Mesodermal cell (in vitro differentiated cells): ENCODE measurements around the gene CPA3. TPM values are rescaled to one million over a fixed set of nuclear protein-coding genes. Genes with fewer than 3 reads are reported as not detected.

Experiments
- H3K27ac ChIP-seq: 2 replicates; pipeline ENCODE4 v1.7.0; 2013; ENCODE audit warnings: mild to moderate bottlenecking, low read depth, low read length, moderate library complexity; ENCODE audit not compliant: severe bottlenecking
- H3K36me3 ChIP-seq: 2 replicates; pipeline ENCODE4 v1.7.1; 2013; ENCODE audit warnings: mild to moderate bottlenecking, low read length, moderate library complexity; ENCODE audit not compliant: control insufficient read depth, insufficient read depth
- H3K4me1 ChIP-seq: one replicate; pipeline ENCODE4 v1.7.1; 2013; ENCODE audit warnings: mild to moderate bottlenecking, low read length; ENCODE audit not compliant: insufficient read depth, control insufficient read depth, poor library complexity, severe bottlenecking
- H3K4me3 ChIP-seq: 2 replicates; pipeline ENCODE4 v1.7.0; 2013; ENCODE audit warnings: low read length, control low read depth, mild to moderate bottlenecking; ENCODE audit not compliant: insufficient read depth, poor library complexity, severe bottlenecking; ENCODE audit errors: extremely low read depth
- H3K9me3 ChIP-seq: 2 replicates; pipeline ENCODE4 v1.7.1; 2013; ENCODE audit warnings: mild to moderate bottlenecking, low read length, moderate library complexity; ENCODE audit not compliant: control insufficient read depth
- WGBS, 2 experiments: methylation state at CpG; one replicate each; pipeline ENCODE4 v1.1.5; 2013; ENCODE audit warnings: missing lambda C conversion rate in 2 of 2; ENCODE audit not compliant: insufficient coverage in 2 of 2; 5-methylcytosine and 5-hydroxymethylcytosine counted together
- polyA plus RNA-seq, 2 experiments: library from polyadenylated mRNA; stranded (reverse); fragments of 50-300 nt; gene quantifications; one replicate each; pipeline ENCODE4 v1.2.3, GENCODE V29; 2013

Gene CPA3
- polyA plus RNA-seq (2013, experiment 1 of 2): not detected
- not detected for polyA plus RNA-seq (2013, experiment 2 of 2)

GRCh38 chr3:148865049-148865448 lies at the start of gene CPA3:
TSS of gene CPA3 (plus strand) at chr3:148865296. CDS start at chr3:148865308, 12 bp downstream.
- Histone ChIP-seq H3K27ac (no peak within 1 kb of the TSS), H3K9me3 (no peaks in the 10 kb centered on the region), H3K4me1 (no peaks in the 10 kb centered on the region), H3K36me3 (no peaks in the 10 kb centered on the region), H3K4me3 (no peak within 1 kb of the TSS)
- 100% methylated on average over 1 of the region's 1 CpG; no CpG with 5 or more reads in 1 of the 2 experiments for WGBS, 2 experiments

DNA sequence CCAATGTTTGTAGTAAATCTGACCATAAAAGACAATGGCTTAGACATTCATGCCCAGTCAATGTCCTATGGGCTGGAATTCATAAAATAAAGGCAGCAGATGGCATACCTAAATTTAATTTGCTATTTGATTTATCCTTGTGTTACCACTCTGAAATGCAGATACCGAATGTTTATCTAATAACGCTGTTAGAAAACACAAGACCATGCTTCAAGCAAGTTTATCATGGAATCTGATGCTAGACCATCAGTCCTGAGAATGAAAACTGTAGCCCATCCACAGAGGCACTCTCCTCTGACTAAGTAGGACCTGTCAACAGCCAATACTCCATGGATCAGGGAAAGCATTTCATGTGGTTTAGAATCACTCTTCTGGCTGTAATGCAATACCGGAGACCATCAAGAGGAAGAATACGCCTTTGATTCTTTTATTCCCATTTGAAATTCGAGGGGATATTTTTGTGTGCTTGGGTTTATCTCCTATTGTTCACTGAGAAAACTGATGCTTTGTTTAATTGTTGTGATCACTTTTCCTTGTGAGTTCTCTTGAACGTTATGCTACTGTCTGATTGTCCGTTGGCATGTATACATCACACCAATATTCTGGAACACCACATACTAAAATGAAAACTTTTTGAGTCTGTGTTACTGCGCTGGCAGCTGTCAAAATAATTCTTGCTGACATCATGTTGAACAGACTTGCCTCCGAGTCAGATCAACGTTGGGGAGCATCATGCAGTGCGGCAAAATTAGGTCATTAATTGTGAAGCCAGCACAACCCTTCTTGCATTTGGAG lies 49.6 kb upstream of the CPA3 start:
- WGBS, 2 experiments: 92 to 94% methylated on average over 9 of the region's 11 CpGs

DNA sequence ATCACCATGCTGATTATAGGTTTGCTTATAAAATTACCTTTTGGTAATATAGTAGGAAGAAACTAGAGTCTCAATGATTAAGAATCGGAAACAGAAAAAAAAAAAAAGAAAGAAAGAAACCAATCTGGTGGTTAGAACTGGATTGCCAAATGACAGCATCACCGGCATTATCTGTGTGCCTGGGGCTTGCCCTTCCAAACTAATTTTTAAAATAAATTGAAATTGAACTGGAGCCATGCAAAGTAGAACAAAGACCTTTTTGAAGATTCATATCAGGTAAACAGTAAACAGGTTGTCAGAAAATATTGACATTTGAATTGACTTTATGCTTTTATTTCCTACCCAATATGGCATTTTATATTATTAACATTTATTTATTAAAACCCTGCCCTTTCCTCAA lies 48.7 kb upstream of the CPA3 start:
- 80 to 100% methylated on average over 1 of the region's 2 CpGs for WGBS, 2 experiments
- no peaks in the 10 kb centered on the region for H3K36me3 ChIP-seq
- H3K9me3 ChIP-seq: no peaks in the 10 kb centered on the region
- no peaks in the 10 kb centered on the region for H3K4me1 ChIP-seq
- no peak overlapping the region for H3K4me3 ChIP-seq
- H3K27ac ChIP-seq: no peak overlapping the region

More for the DNA sequence above, 49.6 kb upstream of the CPA3 start:
- H3K36me3 ChIP-seq: no peaks in the 10 kb centered on the region
- H3K27ac ChIP-seq: no peak overlapping the region
- no peaks in the 10 kb centered on the region for H3K9me3 ChIP-seq
- no peaks in the 10 kb centered on the region for H3K4me1 ChIP-seq
- no peak overlapping the region for H3K4me3 ChIP-seq

GRCh38 chr3:148816981-148817525 lies 48.0 kb upstream of the CPA3 start:
- WGBS, 2 experiments: 100% methylated on average over 1 of the region's 3 CpGs; no CpG with 5 or more reads in 1 of the 2 experiments
- Histone ChIP-seq H3K4me1 (no peaks in the 10 kb centered on the region), H3K27ac (no peak overlapping the region), H3K36me3 (no peaks in the 10 kb centered on the region), H3K9me3 (no peaks in the 10 kb centered on the region), H3K4me3 (no peak overlapping the region)

- 68 to 79% methylated on average over 4 to 6 of the region's 7 CpGs for WGBS, 2 experiments
- Histone ChIP-seq H3K36me3 (no peaks in the 10 kb centered on the region), H3K4me3 (no peak overlapping the region), H3K4me1 (no peaks in the 10 kb centered on the region), H3K9me3 (no peaks in the 10 kb centered on the region), H3K27ac (no peak overlapping the region)
Measured at GRCh38 chr3:148820361-148821245, 44.5 kb upstream of the CPA3 start.

DNA sequence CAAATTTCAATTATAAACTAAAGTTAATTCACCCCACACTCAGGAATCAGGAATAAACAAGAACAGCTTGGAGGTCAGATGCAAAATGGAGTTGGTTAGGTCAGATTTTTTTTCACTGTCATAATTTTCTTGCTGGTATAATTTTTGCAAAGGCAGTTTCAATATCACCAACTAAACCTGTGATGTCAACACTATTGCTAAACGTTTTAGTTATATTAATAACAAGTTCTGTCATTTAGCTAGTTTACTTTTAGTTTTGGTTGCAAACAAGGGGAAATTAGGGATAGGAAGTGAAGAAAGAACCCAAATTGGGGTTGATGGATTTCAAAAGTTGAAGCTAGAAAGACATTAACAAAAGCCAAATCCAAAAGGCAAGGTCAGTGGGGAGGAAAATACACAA lies 42.1 kb upstream of the CPA3 start:
- Histone ChIP-seq H3K27ac (no peak overlapping the region), H3K36me3 (no peaks in the 10 kb centered on the region), H3K4me1 (no peaks in the 10 kb centered on the region), H3K4me3 (no peak overlapping the region), H3K9me3 (no peaks in the 10 kb centered on the region)
- no CpG with 5 or more reads among the region's 1 CpG for WGBS, 2 experiments

DNA sequence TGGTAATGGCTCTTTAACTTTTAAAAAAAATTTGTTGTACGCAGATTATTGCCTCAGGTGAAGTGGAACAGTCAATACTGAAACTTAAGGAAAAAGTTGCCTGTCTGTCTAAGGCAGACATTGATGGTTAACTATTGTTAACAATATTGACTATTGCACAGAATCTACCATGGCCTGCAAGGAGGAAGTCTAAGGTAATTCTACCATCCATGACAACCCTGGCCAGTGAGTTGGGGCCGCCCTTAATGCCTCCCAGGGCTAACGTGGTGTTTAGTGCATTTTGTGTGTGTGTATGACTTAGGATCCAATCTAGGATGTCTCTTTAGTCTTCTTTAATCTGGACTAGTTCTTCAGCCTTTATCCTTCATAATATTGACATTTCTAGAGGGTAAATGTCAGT lies 39.6 kb upstream of the CPA3 start:
- Histone ChIP-seq H3K27ac (no peak overlapping the region), H3K4me3 (no peak overlapping the region), H3K9me3 (no peaks in the 10 kb centered on the region), H3K36me3 (no peaks in the 10 kb centered on the region), H3K4me1 (no peaks in the 10 kb centered on the region)
- WGBS, 2 experiments: 100% methylated on average over 1 of the region's 3 CpGs; no CpG with 5 or more reads in 1 of the 2 experiments

GRCh38 chr3:148827585-148827984 lies 37.5 kb upstream of the CPA3 start, which contains the start of gene CPB1:
TSS of gene CPB1 (plus strand) at chr3:148827811. CDS start at chr3:148827824, 13 bp downstream.
- Histone ChIP-seq H3K36me3 (no peaks in the 10 kb centered on the region), H3K4me1 (no peaks in the 10 kb centered on the region), H3K9me3 (no peaks in the 10 kb centered on the region), H3K4me3 (no peak within 1 kb of the TSS), H3K27ac (no peak within 1 kb of the TSS)

GRCh38 chr3:148828136-148828690 lies 36.9 kb upstream of the CPA3 start:
- Histone ChIP-seq H3K27ac (no peak overlapping the region), H3K36me3 (no peaks in the 10 kb centered on the region), H3K9me3 (no peaks in the 10 kb centered on the region), H3K4me3 (no peak overlapping the region), H3K4me1 (no peaks in the 10 kb centered on the region)
- 86% methylated on average over 1 of the region's 4 CpGs; no CpG with 5 or more reads in 1 of the 2 experiments for WGBS, 2 experiments

DNA sequence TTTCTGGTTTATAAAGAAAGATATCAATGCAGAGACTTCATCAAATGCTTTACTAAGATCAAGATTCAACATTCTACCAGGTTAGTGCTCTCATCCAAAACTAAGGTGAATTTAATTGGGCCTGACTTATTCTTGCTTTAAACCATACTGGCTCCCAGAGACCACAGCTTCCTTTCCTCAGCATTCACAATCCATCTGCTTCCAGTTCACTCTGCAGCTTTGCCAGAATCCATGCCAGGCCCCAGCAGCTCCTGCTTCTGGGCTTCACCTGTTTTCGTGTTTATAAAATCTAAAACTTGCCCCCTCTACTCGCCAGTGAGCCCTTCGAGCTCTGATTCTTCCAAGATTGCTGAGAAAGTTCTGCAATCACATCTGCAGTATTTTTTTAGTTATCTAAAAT lies 35.2 kb upstream of the CPA3 start:
- no peaks in the 10 kb centered on the region for H3K4me1 ChIP-seq
- H3K36me3 ChIP-seq: no peaks in the 10 kb centered on the region
- H3K9me3 ChIP-seq: no peaks in the 10 kb centered on the region
- H3K4me3 ChIP-seq: no peak overlapping the region
- WGBS, 2 experiments: 93 to 94% methylated on average over 3 of the region's 3 CpGs
- no peak overlapping the region for H3K27ac ChIP-seq
